NCI-H2081 (cell line): ENCODE measurements around the gene VAMP8.
"Not testable (repeated sequence)": the region's sequence is repeated elsewhere in the genome, so short reads cannot be mapped to it uniquely, and the experiment has no call there.

ENCODE experiments used
- DNase-seq, 2 experiments: peaks; one replicate each; lab custom pipeline; 2025; lab: John Stamatoyannopoulos, UW

The VAMP8 gene

DNA sequence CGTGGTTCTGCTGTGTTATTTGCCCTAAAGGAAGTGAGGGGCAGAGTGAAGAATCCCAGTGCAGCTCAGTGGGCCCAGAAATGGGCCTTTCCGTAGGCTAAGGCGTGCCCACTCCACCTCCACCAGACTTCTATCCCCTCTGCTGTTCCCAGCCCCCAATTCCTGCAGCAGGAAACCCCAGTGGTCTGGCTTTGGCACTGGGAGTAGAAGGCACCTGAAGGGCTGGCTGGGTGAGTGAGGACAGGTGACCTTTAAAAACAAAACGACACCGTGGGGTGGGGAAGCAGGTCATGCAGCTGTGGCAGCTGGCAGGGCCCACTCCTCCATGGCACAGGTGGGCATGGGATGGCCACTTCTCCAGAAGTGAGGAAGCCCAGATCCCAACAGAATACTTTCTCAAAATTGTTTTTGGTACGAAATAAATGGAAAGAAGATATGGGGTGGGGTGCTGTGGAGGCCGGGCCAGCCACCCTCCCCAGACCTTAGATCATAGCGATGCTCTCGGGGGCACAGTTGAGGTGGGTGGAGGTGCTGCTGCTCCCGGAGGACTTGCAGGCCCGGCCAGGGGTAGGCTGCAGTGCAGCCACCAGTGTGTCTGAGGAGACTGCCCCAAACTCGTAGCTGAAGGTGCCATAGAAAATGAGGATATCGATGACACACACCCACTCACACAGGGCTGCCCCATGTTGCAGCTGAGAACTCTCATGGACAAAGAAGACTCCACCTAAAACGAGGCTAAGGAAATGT lies 21.4 kb downstream of the VAMP8 start:
- no peak for DNase-seq

DNA sequence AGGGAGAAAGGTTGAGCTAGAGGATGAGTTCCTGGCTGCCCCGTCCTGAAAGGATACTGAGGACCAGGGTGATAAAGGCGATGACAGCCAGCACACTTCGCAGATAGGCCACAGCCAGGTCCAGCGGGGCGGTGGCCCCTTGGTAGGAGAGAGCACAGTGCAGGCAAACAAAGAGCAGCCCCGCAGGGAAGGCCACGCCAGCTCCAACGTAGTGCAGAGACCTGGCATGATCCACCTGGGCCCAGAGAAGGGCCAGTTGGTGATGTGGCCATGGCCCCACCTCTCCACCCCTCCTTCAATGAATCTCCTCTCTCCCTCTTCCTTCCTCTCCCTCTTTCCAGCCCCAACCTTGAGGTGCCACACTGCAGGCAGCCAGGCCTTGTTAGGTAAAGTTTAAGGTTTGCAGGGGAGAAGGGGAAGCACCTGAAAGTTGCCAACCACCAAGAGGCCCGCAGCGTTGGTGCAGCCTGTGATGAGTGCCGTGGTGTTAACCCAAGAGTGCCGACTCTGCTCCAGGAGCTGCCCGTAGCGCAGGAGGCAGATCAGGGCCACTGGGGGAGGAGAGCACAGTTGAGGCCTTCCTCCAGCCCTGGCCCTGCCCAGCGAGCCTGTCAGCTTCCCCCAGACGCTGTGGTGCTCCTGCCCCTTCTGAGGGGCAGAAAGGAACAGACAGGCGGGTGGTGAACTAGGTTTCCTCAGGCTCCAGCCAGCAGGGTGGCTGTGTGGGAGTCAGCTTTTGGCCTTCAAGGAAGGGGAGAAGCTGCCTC lies 22.3 kb downstream of the VAMP8 start:
- no peak for DNase-seq

DNA sequence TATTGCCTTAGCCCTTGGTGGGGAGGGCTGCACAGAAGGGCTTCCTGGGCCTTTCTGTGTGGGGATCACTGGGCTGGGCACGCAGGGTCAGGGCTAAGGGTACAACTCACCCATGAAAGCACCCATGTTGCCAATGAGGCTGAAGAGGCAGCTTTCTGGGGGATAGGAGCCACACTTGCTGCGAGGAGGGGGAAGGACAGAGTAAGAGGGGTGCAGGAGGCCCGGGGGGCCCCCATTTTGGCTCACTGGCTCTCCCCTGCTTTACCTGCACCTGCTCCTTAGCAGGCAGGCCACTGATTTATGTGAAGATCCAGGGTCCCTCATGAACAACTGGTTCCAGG lies 22.8 kb downstream of the VAMP8 start:
- DNase-seq = no peak

DNA sequence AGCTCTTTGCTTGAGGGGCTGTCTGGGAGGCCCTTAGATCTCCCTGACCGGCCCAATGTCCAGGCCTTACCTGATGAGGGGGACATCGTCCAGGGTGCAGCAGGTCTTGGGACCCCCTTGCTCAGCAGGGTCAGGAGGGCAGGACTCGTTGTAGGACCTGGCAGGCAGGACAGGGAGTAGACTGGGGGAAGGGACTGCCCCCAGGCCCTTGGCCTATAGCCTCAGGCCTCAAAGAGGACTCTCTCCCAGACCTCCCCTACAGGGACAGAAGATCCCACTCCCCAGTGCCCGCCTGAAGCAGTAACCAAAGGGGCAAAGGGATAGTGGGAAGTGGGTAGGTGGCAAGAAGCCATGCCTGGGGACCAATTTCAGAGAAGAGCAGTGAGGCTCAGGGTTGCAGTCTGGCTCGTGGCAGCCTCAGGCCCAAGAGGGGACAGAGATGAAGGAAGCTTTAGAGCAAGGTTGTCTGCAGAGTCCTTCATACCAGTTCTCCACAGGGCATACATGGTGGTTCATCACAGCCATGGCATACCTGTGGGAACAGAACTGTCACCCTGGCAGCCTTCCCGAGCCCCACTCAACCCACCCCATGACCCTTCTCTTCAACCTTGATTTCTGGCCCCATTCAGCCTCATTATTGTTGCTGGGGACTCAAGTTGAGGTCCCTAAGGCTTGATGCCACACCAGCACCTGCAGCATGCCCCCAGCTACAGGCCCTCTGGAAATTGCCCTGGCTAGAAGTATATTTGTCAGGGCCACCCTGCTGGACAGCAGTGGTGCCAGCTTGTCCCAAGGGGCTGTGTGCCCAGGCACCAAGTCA lies 23.8 kb downstream of the VAMP8 start:
- no peak for DNase-seq

DNA sequence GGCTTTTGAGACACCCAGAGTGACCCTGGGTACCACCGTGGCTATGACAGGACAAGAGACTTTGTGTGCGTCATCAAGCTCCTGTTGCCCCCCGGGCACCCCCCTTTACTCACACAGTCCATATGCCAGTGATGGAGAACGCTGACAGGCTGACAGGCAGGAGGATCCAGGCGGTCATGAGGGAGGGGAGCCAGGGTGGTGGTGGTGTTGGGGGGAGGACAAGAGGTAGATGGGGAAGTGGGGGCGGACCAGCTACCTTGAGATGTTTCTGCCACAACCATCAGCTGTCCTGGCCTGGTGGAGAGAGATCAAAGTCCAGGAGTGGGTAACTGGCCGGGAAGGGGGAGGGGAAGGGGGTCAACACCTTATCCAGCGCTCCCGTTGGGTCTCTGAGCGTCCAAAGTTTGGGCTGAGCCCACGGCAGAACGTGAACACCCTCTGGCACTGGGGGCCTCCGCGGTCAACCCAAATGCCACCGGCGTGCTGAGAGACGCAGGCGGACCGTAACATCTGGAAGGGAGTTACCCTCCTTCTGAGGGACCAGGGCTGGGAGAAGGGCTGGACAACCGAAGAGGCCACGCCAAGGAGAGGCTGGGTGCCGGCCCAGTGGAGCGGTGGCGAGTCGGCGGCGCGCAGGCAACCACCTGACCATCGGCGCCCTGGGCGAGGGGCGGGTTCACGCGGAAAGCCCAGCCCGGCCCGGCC lies 24.5 kb downstream of the VAMP8 start:
- DNase-seq = no peak

DNA sequence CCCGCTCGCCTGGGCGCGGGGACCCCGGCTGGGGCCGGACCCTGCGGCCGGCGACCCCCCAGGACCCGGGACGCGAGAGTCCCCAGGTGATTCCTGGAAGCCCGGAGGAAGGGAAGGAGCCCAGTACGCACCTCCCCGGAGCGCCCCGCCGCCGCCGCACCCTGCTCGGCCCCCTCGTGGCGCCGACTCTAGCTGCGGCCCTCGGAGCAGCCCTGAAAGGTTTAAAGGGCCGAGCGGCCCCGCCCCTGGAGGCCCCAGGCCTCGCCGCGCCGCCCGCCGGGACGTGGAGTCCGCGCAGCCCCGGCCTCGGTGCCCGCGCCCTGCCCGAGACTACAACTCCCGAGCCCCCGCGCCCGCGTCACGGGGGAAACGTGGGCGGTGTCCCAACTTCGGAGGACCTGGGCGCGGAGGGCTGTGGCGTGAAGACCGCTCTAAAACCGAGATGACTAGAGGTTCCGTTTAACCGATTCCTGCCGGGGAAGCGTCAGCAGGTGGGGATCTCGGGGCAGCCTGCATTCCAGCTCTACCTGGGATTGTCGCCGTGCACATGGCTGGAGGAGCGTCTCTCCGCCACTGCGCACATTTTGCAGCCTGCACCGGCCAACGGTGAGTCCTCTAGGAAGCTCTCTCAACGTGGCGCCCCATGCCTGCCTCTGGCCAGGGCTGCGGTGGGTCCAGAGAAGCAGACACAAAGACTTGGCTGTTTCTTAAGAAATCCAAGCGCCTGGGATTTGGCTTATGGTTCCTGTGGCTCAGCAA lies 25.3 kb downstream of the VAMP8 start, which contains the start of gene TMEM150A:
TMEM150A (minus strand) TSS at position 223 of the 759 bp plus-strand sequence. CDS start 750 bp downstream, outside the sequence.
- DNase-seq = peak; percentile 57 to 76

DNA sequence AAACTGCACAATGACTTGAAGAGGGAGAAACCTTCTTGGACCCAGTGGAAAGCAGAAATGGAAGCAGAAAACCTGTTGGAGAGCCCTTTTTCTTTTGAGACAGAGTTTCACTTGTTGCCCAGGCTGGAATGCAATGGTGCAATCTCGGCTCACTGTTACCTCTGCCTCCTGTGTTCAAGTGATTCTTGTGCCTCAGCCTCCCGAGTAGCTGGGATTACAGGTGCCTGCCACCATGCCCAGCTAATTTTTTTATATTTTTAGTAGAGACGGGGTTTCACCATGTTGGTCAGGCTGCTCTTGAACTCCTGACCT lies 26.7 kb downstream of the VAMP8 start:
- DNase-seq = not testable (repeated sequence)

DNA sequence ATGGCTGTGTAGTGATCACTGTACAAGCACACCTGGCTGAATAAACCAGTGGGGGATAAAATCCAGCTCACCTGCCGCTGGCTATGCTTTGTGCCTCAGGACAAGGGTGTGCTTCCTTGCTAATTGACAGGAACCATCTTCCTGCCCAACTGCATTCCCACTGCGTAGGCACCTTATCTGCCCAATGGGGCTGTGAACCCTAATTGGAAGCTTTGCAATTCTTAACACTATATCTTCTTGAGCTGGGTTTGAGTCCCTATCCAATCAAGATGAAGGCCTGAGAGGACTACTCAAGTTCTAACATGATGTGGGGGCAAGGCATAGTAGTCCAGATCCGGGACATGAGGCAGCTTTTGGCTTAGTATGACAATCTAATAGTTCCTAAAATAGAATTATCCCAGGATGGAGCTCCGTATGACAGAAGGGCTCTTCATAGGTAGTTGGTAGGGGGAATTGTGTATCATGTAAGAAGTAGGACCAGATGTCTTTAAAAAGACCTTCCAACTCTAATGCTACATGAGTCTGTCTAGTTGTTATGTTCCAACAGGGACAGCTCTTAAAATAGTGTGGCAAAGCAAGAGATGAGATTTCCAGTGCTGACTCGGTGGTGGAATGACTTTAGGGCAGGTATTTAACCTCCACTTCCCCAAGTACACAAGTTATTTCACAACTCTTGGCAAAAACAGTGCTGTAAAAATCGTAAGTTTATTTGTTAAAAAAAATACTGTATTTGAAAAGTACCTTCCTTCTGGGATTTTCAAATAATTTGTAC lies 27.4 kb downstream of the VAMP8 start:
- DNase-seq = peak in 1 of 2 experiments; percentile 5

DNA sequence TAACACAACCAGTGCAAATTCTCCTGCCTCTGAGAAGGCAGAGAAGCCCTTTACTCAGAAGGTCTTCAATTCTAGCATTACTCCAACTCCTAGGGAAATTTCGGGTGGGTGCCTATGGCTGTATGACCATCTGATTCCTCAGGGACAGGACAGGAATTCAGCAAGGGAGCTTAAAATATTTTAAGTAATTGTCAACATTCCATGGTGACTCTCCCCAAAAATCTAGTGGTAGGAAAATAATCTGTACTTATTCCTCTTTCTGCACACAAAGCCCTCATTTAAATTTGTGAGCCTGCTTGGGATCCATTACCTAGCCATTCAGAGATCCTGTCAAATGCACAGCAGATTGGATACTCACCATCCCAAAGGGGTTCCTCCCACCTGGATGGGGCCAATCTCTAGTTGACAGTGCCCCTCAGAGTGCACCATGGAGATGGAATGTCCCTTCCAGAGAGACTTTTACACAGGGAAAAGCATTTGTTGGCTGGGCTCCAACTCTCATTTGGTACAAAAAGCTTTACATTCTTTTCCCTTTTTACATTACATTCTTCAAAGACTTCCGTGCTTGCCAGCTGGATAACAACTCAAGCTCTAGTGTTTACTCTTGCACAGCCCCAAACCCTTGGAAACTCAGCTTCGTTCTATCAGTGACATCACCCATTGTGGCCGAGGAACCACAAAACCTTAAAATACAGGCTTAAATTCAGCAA lies 28.2 kb downstream of the VAMP8 start:
- DNase-seq = no peak

DNA sequence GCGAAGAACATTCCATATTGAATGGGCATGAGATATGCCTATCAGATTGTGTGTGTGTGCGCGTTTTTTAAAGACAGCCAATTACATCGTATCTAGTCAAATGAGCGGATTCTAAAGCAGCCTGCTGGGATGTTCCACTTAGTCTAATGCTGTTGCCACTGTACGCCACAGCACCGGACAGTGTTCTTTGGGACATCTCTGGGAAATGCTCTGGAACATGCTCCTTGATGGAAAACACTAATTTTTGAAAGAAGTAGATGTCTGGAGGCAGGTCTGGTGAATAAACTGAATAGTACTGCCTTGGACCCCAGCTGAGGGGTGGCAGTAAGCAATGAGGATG lies 28.7 kb downstream of the VAMP8 start:
- DNase-seq = no peak

DNA sequence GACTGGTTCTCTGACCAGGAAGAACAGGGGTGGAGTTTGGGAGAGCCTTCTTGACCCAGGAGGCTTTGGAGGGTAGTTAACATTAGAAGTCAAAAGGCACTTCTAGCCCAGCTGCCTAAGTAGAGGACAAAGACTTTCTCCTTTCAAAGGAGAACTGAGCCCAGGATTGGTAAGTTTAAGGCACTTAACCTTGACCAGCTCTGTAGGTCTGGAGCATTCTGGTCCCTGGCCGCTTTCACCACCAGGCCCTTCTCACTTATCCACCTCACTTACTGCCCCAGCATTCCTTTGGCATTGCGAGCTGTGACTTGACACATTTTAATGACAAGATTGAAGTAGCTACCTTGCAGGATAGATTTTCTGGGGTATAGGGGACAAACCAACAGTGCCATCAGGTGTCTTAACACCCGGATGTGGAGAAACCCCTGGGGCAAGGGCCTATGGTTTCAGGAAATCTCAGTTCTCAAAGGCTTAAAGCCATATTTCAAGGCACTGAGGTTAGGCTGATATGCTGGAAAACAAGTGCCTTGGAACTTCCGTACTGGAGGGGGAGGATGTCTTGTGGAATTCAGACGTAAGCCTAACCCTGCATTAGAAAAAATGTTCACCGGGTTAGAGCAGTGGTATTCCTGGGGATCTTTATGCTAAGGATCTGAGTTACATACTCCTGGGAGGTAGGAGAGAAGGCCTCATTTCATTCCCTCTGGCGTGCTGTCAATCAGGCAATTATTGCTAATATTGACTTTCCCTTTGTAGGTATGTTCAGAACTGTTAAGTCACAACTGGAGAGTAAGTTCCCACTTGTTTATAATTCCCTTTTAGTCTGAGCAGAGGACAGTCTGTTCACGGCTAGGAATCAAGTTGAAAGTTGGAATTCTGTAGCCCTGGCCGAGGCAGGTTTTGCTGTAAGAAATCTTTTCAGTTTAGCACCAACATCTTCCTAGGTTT lies 30.2 kb downstream of the VAMP8 start:
- no peak for DNase-seq

DNA sequence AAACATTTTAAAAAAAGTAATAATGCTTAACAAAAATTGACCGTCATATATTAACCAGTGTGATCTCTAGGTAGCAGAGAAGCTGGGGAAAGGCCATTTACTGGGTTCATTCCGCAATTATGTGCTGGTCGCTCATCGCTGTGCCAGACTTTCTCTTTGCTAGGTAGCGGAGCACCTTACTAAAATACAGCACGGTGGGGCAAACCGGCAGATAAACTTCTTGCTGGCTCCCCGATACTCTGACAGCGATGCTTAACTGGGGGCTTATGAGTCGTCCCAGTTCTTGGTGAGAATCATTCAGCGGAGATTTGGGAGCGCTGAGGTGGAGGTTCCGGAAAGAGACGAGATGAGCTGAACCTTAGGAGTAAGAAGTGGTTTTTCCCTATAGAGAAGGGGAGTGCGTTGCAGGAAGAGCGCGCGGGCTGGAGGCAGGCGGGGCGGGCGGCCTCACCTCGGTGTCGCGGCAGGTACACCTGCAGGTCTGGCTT lies 33.9 kb downstream of the VAMP8 start:
- DNase-seq = peak in 1 of 2 experiments; percentile 37

DNA sequence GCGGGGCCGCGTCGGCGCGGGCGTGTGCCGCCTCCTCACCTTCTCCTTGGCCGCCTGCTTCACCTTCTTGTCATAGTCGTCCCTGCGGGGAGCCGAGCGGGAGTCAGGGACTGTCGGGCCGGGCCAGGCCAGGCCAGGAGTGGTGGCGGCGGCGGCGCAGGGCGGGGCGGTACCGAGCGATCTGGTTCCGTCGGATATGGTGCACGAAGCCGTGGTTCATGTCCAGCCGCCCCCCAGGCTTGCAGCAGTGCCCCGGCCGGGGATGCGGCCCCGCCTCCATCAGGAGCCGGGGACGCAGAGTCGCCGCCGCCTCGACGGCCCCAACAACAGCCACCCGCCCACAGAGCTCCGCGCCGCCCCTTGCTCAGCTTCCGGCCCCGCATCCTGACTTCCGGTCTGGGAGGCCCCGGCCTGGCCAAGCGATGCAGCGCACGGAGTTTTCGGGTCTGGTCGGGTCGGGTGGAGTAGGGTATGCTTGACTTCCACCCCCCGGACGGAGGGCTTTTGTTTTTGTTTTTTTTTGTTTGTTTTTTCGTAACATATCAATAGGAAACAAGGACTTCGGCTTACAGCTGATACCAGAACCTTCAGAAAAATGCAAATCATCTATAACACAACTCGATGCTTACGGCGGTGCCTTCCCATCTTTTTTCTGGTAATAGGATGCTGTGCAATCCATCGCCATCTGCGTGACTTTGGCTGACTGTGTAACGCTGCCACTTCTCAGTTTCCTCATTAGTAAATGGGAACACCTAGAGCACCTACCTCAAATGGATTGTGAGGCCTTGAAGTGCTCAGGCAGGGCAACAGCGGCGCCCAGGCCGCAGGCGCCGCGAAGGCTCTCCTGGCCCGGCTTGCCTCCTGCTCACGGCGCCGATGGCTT lies 34.6 kb downstream of the VAMP8 start, which contains the start of gene C2orf68:
C2orf68 (minus strand) TSS at position 362 of the 883 bp plus-strand sequence; CDS start at position 280, 82 bp downstream.
- DNase-seq = peak; percentile 84 to 91

DNA sequence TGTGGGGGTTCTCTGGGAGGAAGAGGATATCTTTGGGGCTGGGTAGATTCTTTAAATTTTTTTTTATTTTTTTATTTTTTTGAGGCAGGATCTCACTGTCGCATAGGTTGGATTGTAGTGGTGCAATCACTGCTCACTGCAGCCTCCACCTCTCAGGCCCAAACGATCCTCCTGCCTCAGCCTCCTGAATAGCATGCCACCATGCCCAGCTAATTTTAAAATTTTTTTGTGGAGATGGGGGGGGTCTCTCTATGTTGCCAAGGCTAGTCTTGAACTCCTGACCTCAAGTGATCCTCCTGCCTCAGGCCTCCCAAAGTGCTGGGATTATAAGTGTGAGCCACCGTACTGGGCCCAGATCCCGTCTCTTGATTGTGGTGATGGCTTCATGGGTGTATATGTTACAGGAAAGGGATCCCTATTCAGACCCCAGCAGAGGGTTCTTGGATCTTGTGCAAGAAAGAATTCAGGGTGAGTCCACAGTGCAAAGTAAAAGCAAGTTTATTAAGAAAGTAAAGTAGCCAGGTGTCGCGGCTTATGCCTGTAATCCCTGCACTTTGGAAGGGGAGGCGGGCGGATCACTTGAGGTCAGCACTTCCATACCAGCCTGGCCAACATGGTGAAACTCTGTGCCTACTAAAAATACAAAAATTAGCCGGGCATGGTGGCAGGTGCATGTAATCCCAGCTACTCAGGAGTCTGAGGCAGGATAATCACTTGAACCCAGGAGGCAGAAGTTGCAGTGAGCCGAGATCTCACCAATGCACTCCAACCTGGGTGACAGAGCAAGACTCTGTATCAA lies 36.5 kb downstream of the VAMP8 start:
- DNase-seq = no peak

DNA sequence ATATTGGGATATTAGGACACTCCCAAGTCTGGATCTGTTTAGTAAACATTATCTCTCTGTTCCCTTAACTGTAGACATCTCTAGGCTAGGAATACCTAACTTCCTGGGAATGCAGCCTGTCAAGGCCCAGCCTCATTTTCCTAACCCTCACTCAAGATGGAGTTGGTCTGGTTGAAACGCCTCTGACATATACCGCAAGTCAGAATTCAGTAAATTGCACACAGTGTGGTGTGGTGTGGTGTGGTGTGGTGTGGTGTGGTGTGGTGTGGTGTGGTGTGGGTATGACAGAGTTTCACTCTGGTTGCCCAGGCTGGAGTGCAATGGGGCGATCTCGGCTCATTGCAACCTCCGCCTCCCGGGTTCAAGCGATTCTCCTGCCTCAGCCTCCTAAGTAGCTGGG lies 37.4 kb downstream of the VAMP8 start:
- not testable (repeated sequence) for DNase-seq

DNA sequence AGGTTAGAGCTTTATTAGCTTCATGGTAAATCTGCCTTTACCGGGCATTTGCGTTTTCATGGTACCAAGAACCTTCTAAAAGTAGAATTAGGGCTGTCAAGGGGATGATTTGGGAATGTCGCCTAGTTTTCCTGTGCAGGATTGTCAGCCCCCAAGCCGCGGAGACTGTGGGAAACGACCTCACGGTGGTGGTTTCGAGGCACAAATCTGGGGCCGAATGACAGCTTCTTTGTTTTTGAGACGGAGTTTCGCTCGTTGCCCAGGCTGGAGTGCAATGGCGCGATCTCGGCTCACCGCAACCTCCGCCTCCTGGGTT lies 38.0 kb downstream of the VAMP8 start:
- no peak for DNase-seq

DNA sequence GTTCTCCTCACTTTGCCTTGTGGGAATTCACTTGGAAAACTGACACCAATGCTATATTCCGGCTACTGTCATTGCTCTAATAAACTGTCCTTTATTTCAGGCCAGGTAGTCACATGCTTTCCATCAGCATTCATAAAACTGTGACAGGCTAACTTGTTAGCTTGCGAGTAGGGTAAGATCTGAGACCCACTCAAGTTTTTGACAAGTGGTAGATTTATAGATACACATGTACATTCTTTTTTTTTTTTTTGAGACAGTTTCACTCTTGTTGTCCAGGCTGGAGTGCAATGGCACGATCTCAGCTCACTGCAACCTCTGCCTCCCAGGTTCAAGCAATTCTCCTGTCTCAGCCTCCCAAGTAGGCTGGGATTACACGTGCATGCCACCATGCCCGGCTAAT lies 40.3 kb downstream of the VAMP8 start:
- not testable (repeated sequence) for DNase-seq
